K562 (cell line): Measurements from ENCODE around the gene USP46. TPM values are rescaled to one million over a fixed set of nuclear protein-coding genes. Genes with fewer than 3 reads are reported as not detected.

Experiments used
- ATAC-seq: fragments of 200-7000 bp; cut with Tn5 transposase; 3 replicates; pipeline ENCODE4 v1.9.1; 2020; ENCODE audit warnings: moderate library complexity
- BruUV-seq: library from RNA; stranded (reverse); fragments of 400-500 nt; replicated peaks from 2 replicates; lab custom pipeline; 2021; lab: Mats Ljungman, UMichigan
- CTCF ChIA-PET: fragments of 300-600 bp; formaldehyde crosslinking; extraction: SDS; loops from one replicate; lab custom pipeline; 2021; ENCODE audit warnings: low intra/inter-chr PET ratio; lab: Yijun Ruan, JAX
- POLR2A ChIA-PET: fragments of 300-600, 350-650 bp; sonication (Branson Sonifier 250); formaldehyde crosslinking; extraction: SDS; loops from one replicate; lab custom pipeline; 2021; ENCODE audit warnings: antibody characterized with exemption, inconsistent platforms; lab: Yijun Ruan, JAX
- DNase-seq, 4 experiments: peaks; one replicate each; pipeline versions ENCODE4 v3.0.0 to v3.0.0-alpha.2; 2011 to 2018; ENCODE audit warnings: low spot score in 3 of 4, mixed read lengths in 3 of 4; ENCODE audit errors: extremely low read depth in 1 of 4
- FAIRE-seq: peaks from 2 replicates; lab custom pipeline; 2011; peaks lifted over from hg19 to GRCh38; lab: Jason Lieb, UNC
- H2AFZ ChIP-seq: 2 replicates; pipeline ENCODE4 v1.6.0; 2011; ENCODE audit warnings: low read depth, low read length, control low read depth, inconsistent platforms
- H3K27ac ChIP-seq: fragments of 200-600 bp; 3 replicates; pipeline ENCODE4 v1.8.0; 2011; ENCODE audit warnings: low read depth, mild to moderate bottlenecking, control low read depth, inconsistent platforms, low read length, moderate library complexity, mixed read lengths; ENCODE audit errors: extremely low read depth
- H3K27me3 ChIP-seq, 2 experiments: fragments of 300-600 bp in 1 of 2; 2 replicates in 1 of 2; 3 replicates in 1 of 2; pipeline versions ENCODE4 v1.6.0 to v1.8.0; 2011; ENCODE audit warnings: inconsistent platforms in 2 of 2, low read length in 2 of 2, mild to moderate bottlenecking in 1 of 2, mixed read lengths in 1 of 2, moderate library complexity in 1 of 2; ENCODE audit not compliant: control insufficient read depth in 2 of 2, insufficient read depth in 2 of 2
- H3K36me3 ChIP-seq: fragments of 300-600 bp; 3 replicates; pipeline ENCODE4 v1.8.0; 2011; ENCODE audit warnings: mild to moderate bottlenecking, low read length, inconsistent platforms; ENCODE audit not compliant: control insufficient read depth, insufficient read depth
- H3K4me1 ChIP-seq, 2 experiments: fragments of 200-600 bp in 1 of 2; replicated peaks in 1 of 2; 2 replicates in 1 of 2; 3 replicates in 1 of 2; pipeline versions ENCODE4 v1.5.1 to v1.8.0; 2011; ENCODE audit warnings: inconsistent platforms in 2 of 2, low read length in 2 of 2, mild to moderate bottlenecking in 1 of 2, mixed read lengths in 1 of 2, moderate library complexity in 1 of 2; ENCODE audit not compliant: control insufficient read depth in 2 of 2, insufficient read depth in 2 of 2
- H3K4me2 ChIP-seq: 2 replicates; pipeline ENCODE4 v1.6.1; 2011; ENCODE audit warnings: low read length, control low read depth, inconsistent platforms, mixed read lengths; ENCODE audit not compliant: insufficient read depth
- H3K4me3 ChIP-seq: fragments of 200-600 bp; sonication (generic), shearing (Covaris generic); 2 replicates; pipeline ENCODE4 v1.5.1; 2016; ENCODE audit warnings: control low read depth, inconsistent platforms
- H3K79me2 ChIP-seq: fragments of 200-600 bp; 3 replicates; pipeline ENCODE4 v1.8.0; 2011; ENCODE audit warnings: low read length, inconsistent platforms; ENCODE audit not compliant: control insufficient read depth, insufficient read depth
- H3K9ac ChIP-seq, 2 experiments: 2 replicates each; pipeline versions ENCODE4 v1.6.0 to v1.6.1; 2011; ENCODE audit warnings: low read depth in 2 of 2, low read length in 2 of 2, control low read depth in 1 of 2, inconsistent platforms in 1 of 2, mild to moderate bottlenecking in 1 of 2, mixed read lengths in 1 of 2; ENCODE audit not compliant: insufficient read depth in 1 of 2
- H3K9me1 ChIP-seq: one replicate; pipeline ENCODE4 v1.6.0; 2011; ENCODE audit warnings: inconsistent platforms, mild to moderate bottlenecking, low read length, moderate library complexity; ENCODE audit not compliant: control insufficient read depth, insufficient read depth
- H3K9me3 ChIP-seq: replicated peaks from 2 replicates; pipeline ENCODE4 v1.5.1; 2011; ENCODE audit warnings: low read depth, low read length, inconsistent platforms; ENCODE audit not compliant: control insufficient read depth, insufficient read depth
- H4K20me1 ChIP-seq: replicated peaks from 2 replicates; pipeline ENCODE4 v1.6.1; 2011; ENCODE audit warnings: low read length, inconsistent platforms, mixed read lengths; ENCODE audit not compliant: control insufficient read depth, insufficient read depth
- BCOR ChIP-seq: fragments of 450-650 bp; IDR thresholded peaks from 2 replicates; pipeline ENCODE4 v1.6.1; 2016
- FOXA1 ChIP-seq: fragments of 450-650 bp; IDR thresholded peaks from 2 replicates; pipeline ENCODE4 v1.6.1; 2016; ENCODE audit warnings: mild to moderate bottlenecking, borderline replicate concordance
- IRF1 ChIP-seq: sonication (generic); formaldehyde crosslinking; IDR thresholded peaks from 2 replicates; pipeline ENCODE4 v1.8.0; 2022; ENCODE audit warnings: missing genetic modification reagents, mild to moderate bottlenecking, borderline replicate concordance
- POLR2A ChIP-seq: fragments of 450-650 bp; conservative IDR thresholded peaks from 2 replicates; pipeline ENCODE4 v1.6.1; 2016
- RERE ChIP-seq: sonication (generic); formaldehyde crosslinking; IDR thresholded peaks from 2 replicates; pipeline ENCODE4 v1.8.0; 2023; ENCODE audit warnings: missing genetic modification reagents, mild to moderate bottlenecking, borderline replicate concordance
- SP1 ChIP-seq: sonication (generic); formaldehyde crosslinking; IDR thresholded peaks from 2 replicates; pipeline ENCODE4 v1.8.1; 2022; ENCODE audit warnings: mild to moderate bottlenecking, missing genetic modification reagents
- TAF9B ChIP-seq: fragments of 450-650 bp; IDR thresholded peaks from 2 replicates; pipeline ENCODE4 v1.6.1; 2018; ENCODE audit warnings: mild to moderate bottlenecking; ENCODE audit not compliant: partially characterized antibody
- ZNF316 ChIP-seq: fragments of 450-650 bp; IDR thresholded peaks from 2 replicates; pipeline ENCODE4 v1.6.1; 2016
- WGBS: fragments of 100-300 bp; shearing (Covaris generic); methylation state at CpG from one replicate; pipeline ENCODE4 v1.1.6; 2016; ENCODE audit warnings: low coverage, mixed read lengths; ENCODE audit not compliant: insufficient coverage; ENCODE audit errors: missing lambda C conversion rate; 5-methylcytosine and 5-hydroxymethylcytosine counted together
- in situ Hi-C: fragments of 300-500 bp; cut with MboI; formaldehyde crosslinking; loops from 4 replicates; pipeline ENCODE4 v1.15.0; 2018; ENCODE audit warnings: inconsistent platforms, mixed read lengths
- intact Hi-C: fragments of 100-400 bp; cut with micrococcal nuclease; formaldehyde crosslinking; loops from 2 replicates; pipeline ENCODE4 v1.14.2; 2022
- polyA plus RNA-seq, 8 experiments: library from polyadenylated mRNA; depleted of rRNA in 4 of 8; stranded (reverse) in 5 of 8; unstranded in 3 of 8; fragments of >200 nt; fragmentation: Nextera tagmentation in 2 of 8; fragmentation: Illumina TruSeq in 1 of 8; extraction: Ambion mirVana in 2 of 8; extraction: Trizol in 1 of 8; gene quantifications; 2 replicates each; pipeline versions ENCODE4 v1.2.1 to v1.2.3, GENCODE V29; 2011 to 2014; ENCODE audit warnings: inconsistent platforms in 1 of 8, missing spikeins in 1 of 8
- total RNA-seq, 7 experiments: library from RNA; depleted of rRNA in 6 of 7; stranded (reverse); fragments of >200 nt in 6 of 7; fragmentation: Illumina TruSeq in 2 of 7; extraction: Trizol in 2 of 7; gene quantifications; 2 replicates each; pipeline versions ENCODE4 v1.2.1 to v1.2.3, GENCODE V29; 2011 to 2021; ENCODE audit warnings: low replicate concordance in 1 of 7
- TF ChIP-seq, protein P1 (sequence below): fragments of 250-450 bp; sonication (Bioruptor Pico); IDR thresholded peaks from 2 replicates; pipeline ENCODE4 v1.5.0; 2021
- TF ChIP-seq, protein P2 (sequence below), 2 experiments: fragments of 250-450 bp in 1 of 2; fragments of 450-650 bp in 1 of 2; sonication (Bioruptor Pico) in 1 of 2; IDR thresholded peaks; 2 replicates each; pipeline versions ENCODE4 v1.6.1 to v1.8.0; 2016 to 2021; ENCODE audit warnings: mild to moderate bottlenecking in 2 of 2, moderate library complexity in 2 of 2, missing compliant biosample characterization in 1 of 2, missing genetic modification characterization in 1 of 2

USP46 gene
- total and polyA plus RNA-seq, 9 of the 15 experiments (the other 6 are each of a cell fraction or from before 2014, with no cell fraction given) = 3.0 to 11.7 (median 8.4) TPM

- no peak overlapping the region for H3K27ac ChIP-seq
- H4K20me1 ChIP-seq = no peaks in the 10 kb centered on the region
- H3K9me3 ChIP-seq = no peaks in the 10 kb centered on the region
- TF ChIP-seq, protein P1, sequence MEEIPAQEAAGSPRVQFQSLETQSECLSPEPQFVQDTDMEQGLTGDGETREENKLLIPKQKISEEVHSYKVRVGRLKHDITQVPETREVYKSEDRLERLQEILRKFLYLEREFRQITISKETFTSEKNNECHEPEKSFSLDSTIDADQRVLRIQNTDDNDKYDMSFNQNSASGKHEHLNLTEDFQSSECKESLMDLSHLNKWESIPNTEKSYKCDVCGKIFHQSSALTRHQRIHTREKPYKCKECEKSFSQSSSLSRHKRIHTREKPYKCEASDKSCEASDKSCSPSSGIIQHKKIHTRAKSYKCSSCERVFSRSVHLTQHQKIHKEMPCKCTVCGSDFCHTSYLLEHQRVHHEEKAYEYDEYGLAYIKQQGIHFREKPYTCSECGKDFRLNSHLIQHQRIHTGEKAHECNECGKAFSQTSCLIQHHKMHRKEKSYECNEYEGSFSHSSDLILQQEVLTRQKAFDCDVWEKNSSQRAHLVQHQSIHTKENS = no peak
- no peak for TF ChIP-seq IRF1 (CRISPR knock-in tag)
- no peak for TF ChIP-seq FOXA1
- TF ChIP-seq POLR2A = no peak
- TF ChIP-seq, protein P2, sequence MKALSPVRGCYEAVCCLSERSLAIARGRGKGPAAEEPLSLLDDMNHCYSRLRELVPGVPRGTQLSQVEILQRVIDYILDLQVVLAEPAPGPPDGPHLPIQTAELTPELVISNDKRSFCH (CRISPR knock-in tag; IDR thresholded peaks at IDR 0.05) = no peak
- TF ChIP-seq, protein P2 (tag; IDR thresholded peaks at IDR 0.05) = no peak
- no peak for TF ChIP-seq TAF9B
- TF ChIP-seq BCOR = no peak
- no peak for TF ChIP-seq ZNF316
- no peak for TF ChIP-seq RERE (CRISPR knock-in tag)
- TF ChIP-seq SP1 = no peak
- H3K27me3 ChIP-seq = peaks cover 2 to 4% of the 10 kb centered on the region in 2 experiments; a peak in 1 of 5 replicates
- H3K36me3 ChIP-seq = no peaks in the 10 kb centered on the region
- intact Hi-C loops (no loop called here), in situ Hi-C loops (no loop called here)
- no TSS peak for BruUV-seq
- no peak overlapping the region for H3K4me2 ChIP-seq
- H3K9ac ChIP-seq = no peak overlapping the region
- ChIA-PET POLR2A (interaction anchor here (1.0 kb wide), 1 partner anchor 235 kb away, joined by 3 read pairs; no protein-coding TSS in a partner anchor), CTCF (no interaction called here)
- no peak overlapping the region for H3K4me3 ChIP-seq
- ATAC-seq = no peak
- WGBS = 0% methylated on average over 1 of the region's 1 CpG
- no peak for DNase-seq
- H3K79me2 ChIP-seq = no peaks in the 10 kb centered on the region
- no peaks in the 10 kb centered on the region; a peak in 1 of 5 replicates for H3K4me1 ChIP-seq
- FAIRE-seq = no peak
- no peak overlapping the region for H2AFZ ChIP-seq
- H3K9me1 ChIP-seq = no peaks in the 10 kb centered on the region
Observed at GRCh38 chr4:52551487-52551886, 107.6 kb downstream of the USP46 start.
